NCI-H510A treated with DMSO at 0.1 percent for 48 hours (cell line): Measurements from ENCODE around the gene SCEL.
"Not testable (repeated sequence)": the region's sequence is repeated elsewhere in the genome, so short reads cannot be mapped to it uniquely, and the experiment has no call there.

Experiments used
- DNase-seq: peaks from one replicate; lab custom pipeline; 2025; lab: John Stamatoyannopoulos, UW

Gene SCEL

DNA sequence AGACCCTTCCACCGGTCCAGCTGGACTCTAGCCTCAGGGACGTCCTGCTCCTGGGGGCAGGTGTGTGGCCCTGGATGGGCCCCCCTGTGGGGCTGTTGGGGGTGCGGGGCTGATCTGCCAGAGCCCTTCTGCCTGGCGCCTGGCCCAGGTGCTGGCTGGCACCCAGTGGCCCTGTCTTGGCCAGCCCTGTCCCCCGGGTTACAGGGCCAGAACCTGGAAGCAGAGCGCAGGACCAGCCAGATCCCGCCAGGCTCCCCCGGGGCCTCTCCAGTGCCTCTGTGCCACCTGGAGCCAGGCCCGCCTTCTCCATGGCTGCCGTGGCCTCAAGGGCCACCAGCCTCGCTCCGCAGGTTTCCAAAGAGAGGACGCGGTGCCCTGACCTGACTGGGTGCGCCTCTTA lies 127.3 kb downstream of the SCEL start:
- DNase-seq = not testable (repeated sequence)

DNA sequence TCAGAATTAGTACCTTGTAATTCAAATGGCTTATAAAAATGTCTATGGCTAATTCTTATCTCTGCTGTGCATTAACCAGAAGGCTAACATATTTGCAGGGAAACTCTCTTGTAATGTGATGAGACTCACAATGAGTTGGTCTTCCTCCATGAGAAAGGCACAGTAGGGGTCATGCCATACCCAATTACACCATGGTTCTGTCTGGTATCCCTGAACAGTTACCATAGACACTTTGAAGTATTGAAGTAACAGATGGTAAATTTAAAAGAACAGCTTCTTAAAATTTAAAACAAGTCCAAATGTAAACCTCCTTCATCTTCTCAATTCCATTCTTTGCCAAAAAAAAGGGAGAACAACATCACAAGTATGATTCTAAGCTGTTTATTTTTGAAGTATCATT lies 139.3 kb downstream of the SCEL start:
- DNase-seq = no peak

DNA sequence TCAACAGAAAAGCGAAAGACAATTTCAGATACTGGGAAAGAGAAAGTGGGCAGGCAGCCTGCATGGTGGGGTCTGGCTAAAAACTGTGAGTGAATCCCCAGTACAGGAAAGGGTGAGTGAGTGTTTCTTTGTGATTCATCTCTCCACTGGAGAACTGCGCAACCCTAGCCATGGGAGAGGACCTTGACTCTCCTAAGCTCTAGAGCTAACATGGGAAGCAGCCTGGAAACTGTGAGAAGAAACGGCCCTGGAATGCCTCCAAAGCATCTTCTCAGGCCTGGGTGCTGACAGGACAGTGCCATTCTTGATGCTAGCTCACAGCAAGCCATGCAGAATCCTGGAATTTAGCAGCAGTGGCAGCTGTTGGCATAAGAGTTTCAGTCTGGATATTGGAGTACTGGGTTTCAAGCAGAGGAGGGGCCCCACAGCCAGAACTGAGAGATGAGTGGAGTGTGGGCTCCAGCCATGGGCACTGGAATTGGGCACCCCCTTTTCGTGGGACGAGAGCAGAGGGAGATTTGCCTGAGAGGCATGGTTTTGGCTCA lies 143.3 kb downstream of the SCEL start:
- DNase-seq = no peak

DNA sequence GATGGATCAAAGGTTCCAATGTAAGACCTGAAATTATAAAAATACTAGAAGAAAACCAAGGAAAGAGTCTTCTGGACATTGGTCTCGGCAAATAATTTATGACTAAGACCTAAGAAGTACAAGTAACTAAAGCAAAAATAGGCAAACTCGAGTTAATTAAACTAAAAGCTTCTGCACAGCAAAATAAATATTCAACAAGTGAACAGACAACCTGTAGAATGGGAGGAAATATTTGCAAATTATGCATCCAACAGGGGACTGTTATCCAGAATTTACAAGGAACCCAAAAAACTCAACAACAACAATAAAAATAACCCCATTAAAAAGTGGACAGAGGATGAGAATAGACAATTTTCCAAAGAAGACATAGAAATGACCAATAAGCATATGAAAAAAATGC lies 152.3 kb downstream of the SCEL start:
- DNase-seq = no peak

DNA sequence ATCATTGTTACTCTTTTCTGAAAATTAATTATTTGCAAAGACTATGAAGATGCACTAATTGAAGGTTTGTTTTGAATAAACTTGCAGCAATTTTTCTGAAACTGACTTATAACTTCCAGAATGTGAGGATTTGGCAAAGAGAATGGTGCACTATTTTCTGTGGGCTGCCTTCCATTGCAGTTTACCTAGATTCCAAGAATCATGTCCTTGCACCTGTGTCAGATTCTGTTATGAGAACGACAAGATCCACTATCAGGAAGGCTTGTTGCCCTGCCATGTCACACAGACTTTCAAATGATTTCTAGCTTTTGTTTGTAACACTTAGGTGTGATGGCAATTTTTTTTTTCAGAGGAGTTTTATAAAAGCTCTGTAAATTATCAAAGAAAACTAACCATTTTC lies 156.4 kb downstream of the SCEL start:
- DNase-seq = no peak

DNA sequence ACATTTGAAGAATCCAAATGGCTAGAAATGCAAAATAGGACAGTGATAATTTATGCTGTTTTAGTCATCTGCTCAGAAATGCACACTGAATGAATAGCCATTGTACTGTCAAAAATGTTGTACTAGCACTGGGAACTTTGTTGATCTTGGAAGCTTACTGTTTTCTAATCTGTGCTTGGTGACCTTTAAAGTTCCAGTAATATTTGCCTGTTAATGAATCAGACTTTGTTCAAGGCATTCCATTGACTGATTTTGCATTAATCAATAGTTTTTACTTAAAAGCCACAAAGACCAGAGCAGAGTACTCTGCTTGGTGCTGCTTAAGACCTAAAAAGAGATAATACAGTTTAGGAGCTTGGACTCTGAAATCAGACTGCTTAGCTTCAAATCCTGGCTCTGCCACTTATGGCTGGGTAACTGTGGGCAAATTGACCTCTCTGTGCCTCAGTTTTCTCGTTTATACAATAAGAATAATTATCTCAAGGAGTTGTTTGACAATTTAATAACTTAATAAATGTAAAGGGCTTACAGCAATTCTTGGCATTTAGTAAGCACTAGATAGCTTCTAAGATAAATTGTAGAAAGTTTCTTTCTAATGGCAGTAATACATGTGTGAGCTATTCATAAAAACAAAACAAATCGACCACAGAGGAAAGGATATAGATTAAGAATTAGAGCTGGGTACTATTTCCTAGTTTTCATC lies 157.4 kb downstream of the SCEL start:
- DNase-seq = no peak

DNA sequence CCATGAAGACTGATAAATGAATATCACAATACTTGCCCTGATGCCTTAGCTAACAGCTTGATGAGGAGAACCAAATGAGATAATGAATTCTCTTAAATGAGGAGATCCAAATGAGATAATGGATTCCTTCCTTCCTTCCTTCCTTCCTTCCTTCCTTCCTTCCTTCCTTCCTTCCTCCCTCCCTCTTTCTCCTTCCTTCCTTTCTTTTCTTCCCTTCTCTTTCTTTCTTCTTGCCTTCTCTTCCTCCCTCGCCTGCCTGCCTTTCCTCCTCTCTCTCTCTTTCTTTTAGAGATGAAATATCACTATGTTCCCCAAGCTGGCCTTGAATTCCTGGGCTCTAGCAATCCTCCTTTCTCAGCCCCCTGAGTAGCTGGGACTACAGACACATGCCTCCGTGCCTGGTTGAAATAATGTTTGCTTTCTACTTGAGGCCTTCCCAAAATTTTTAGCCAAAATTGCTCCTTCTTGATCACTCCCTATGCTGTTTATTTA lies 158.0 kb downstream of the SCEL start:
- DNase-seq = no peak
